GM18507 (cell line): ENCODE measurements around the gene EAPP.
A peak's percentile ranks its signal among the peaks of the same experiment; 100 is the strongest.
"Not testable (repeated sequence)": the region's sequence is repeated elsewhere in the genome, so short reads cannot be mapped to it uniquely, and the experiment has no call there.

Experiments used
- DNase-seq: peaks from one replicate; pipeline ENCODE4 v3.0.0; 2011; ENCODE audit warnings: low read depth; ENCODE audit not compliant: insufficient read length; ENCODE audit errors: extremely low spot score
- FAIRE-seq: peaks from 2 replicates; lab custom pipeline; 2011; peaks lifted over from hg19 to GRCh38; lab: Jason Lieb, UNC

EAPP gene, protein sequence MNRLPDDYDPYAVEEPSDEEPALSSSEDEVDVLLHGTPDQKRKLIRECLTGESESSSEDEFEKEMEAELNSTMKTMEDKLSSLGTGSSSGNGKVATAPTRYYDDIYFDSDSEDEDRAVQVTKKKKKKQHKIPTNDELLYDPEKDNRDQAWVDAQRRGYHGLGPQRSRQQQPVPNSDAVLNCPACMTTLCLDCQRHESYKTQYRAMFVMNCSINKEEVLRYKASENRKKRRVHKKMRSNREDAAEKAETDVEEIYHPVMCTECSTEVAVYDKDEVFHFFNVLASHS

DNA sequence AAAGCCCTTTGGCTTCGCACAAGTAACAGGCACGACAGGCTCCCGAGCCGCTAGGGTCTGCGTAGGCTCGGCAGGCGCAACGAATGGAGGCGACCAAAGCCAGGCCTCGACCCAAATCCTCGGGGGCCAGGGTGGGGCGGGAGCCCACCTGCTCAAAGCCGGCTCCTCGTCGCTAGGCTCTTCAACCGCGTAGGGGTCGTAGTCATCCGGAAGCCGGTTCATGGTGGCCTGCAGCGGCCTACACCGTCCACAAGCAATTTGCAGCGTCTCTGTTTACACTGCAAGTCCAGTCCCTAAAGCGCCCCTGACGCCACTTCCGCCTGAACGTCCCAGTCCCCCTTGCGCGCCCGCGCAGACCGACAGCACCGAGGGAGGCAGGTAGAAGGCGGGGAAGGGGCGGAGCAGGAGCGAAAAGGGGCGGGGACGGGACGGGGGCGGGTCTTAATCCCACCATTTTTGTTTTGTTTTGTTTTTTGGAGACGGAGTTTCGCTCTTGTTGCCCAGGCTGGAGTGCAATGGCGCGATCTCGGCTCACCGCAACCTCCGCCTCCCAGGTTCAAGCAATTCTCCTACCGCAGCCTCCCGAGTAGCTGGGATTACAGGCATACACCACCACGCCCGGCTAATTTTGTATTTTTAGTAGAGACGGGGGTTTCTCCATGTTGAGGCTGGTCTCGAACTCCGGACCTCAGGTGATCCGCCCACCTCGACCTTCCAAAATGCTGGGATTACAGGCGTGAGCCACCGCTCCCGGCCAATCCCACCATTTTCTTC is at the start of gene EAPP:
Gene EAPP (minus strand): TSS at position 295 of the 774 bp plus-strand sequence. CDS start 73 bp downstream, at position 222.
- peak; percentile 94 for DNase-seq
- FAIRE-seq, result peak; percentile 78

DNA sequence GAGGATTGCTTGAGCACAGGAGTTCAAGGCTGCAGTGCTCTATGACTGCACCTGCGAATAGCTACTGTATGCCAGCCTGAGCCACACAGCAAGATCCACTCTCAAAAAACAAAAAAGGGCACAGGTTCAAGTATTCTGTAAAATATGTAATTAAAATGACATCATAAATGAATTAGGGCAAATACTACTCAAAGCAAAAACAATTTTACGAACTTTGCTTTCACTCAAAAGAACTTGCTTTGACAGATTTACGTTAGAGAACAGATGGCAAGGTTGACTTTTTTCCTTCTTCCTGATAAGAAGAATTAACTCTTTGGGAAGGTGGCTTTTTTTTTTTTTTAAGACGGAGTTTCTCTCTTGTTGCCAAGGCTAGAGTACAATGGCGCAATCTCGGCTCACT is 44.0 kb upstream of the EAPP start:
- FAIRE-seq (no peak), DNase-seq (no peak)

DNA sequence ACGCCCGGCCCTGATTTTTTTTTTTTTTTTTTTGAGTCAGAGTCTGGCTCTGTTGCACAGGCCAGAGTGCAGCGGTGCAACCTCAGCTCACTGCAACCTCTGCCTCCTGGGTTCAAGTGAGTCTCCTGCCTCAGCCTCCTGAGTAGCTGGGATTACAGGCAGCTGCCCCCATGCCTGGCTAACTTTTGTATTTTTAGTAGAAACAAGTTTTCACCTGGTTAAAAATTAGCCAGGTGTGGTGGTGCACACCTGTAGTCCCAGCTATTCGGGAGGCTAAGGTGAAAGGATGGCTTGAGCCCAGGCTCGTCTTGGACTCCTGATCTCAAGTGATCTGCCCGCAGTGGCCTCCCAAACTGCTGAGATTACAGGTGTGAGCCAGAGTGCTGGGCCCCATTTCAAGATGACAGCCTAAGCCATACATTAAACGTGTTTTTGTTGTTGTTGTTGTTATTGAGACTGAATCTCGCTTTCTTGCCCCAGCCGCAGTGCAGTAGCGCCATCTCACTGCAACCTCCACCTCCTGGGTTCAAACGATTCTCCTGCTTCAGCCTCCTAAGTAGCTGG is 42.7 kb upstream of the EAPP start:
- no peak for FAIRE-seq
- DNase-seq, result no peak

DNA sequence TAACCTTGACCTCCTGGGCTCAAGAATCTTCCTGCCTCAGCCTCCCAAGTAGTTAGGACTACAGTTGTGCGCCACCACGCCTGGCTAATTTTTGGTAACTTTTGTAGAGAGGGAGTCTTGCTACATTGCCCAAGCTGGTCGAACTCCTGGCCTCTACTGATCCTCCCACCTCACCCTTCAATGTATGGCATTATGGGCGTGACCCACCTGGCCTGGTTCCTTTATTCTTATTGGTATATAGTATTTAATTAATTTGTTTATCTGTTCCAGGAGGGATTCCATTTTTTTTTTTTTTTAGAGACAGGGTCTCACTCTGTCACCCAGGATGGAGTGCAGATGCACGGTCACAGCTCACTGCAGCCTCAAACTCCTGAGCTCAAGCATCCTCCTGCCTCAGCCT is 40.9 kb upstream of the EAPP start:
- FAIRE-seq, result no peak
- no peak for DNase-seq

DNA sequence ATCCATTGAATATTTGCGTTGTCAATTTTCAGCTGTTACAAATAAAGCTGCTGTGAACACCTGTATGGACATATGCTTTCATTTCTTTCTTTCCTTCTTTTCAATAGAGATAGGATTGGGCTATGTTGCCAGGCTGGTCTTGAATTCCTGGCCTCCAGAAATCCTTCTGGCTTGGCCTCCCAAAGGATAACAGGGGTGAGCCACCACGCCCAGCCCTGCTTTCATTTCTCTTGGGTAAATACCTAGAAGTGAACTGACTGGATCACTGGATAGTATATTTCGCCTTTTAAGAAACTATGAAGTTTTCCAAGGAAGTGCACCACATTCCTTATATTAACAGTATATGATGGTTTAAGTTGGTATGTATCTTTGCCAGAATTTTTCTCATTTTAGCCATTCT is 32.3 kb upstream of the EAPP start:
- DNase-seq, result no peak
- no peak for FAIRE-seq

DNA sequence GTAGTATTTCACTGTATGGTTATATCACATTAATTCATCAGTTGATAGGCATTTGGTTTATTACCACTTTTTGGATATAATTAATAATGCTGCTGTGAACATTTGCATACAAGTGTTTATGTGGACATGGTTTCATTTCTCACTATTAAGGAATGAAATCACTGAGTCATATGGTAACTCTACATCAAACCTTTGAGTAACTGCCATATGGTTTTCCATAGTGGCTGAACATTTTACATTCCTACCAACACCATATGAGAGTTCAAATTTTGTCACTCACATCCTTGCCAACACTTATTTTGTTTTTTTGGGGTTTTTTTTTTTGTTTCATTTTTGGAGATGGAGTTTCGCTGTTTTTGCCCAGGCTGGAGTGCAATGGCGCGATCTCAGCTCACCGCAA is 30.2 kb upstream of the EAPP start:
- FAIRE-seq (no peak), DNase-seq (no peak)

DNA sequence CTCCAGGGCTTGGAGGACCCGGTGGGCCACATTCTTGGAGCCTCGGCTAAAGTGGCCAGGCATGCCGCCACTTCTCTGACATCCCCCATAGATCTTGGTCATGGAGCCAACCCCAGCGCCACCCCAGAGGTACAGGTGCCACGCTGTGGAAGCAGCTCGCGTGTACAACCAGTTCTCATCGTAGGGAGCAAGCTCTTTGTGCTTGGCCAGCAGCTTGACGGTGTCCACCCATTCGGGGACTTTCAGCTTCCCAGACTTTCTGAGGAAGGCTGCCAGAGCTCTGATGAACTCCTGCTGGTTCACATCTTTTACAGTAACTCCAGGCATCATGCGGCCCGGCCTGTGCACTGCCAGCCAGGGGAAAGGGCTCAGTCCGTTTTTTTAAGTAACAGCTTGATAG is 29.3 kb upstream of the EAPP start:
- DNase-seq, result no peak
- FAIRE-seq, result no peak

DNA sequence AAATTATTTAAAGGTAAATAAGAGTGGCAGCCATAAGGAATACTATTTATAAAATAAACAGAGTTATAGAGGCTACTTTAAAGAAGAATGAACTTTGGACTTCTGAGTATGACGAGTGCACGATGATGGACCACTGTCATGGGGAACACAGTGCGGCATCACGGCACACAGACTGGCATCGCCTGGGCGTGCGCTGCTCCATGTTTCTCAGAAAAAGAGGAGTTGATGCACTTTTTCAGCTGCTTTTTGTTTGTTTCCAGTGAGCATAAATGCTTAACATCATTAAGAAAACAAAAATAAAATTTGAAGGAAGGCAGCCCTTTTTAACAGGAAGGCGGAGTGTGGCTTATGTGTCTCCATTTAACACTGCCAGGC is 23.3 kb upstream of the EAPP start:
- FAIRE-seq (no peak), DNase-seq (no peak)

DNA sequence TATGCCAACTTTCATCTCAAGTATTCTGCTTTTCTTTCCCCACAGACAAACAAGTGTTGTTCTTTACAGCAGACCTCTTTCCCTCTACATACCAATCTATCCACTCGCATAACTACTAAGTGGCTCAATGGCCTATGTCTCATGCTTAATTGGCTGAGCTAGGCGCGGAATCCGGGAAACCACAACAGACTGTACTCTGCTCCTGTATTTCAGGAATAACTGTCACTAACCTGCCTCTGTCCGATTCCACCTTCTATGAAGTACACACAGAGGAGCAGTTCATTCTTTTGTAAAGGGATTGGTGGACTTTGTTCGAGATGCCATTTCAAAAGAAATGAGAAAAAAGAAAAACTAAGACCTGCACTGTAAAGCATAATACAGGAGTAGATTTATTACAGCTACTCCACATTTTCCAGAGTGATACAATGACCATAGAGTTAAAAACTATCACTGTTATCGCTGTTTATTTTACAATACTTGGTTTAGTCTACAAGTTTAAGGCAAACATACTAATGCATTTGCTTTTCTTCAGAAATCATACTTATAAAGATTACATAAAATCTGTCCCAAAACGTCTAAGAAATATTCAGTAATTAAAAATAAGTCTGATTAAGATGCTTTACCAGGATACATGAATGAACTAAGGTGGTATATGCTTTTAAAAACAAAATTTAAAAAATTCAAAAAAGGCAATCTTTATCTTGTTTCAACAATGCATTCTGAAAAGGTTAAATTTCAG is 22.7 kb upstream of the EAPP start:
- not testable (repeated sequence) for DNase-seq, FAIRE-seq

DNA sequence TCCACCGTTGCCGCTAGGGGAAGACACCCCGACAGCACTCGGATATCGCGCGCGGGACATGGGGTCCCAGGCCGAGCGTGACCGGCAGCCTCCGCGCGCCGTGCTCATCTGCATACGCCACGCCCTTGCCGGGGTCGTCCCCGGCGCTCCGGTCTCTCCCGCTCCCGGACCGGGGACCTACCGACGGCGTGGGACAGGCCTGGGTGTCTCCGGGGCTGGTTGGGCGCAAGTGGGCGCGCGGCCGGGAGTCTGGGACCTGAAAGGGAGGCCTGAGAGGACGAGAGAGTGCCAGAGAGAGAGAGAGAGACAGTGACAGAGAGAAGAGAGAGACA is 17.0 kb upstream of the EAPP start:
- FAIRE-seq, result peak; percentile 58
- not testable (repeated sequence) for DNase-seq

DNA sequence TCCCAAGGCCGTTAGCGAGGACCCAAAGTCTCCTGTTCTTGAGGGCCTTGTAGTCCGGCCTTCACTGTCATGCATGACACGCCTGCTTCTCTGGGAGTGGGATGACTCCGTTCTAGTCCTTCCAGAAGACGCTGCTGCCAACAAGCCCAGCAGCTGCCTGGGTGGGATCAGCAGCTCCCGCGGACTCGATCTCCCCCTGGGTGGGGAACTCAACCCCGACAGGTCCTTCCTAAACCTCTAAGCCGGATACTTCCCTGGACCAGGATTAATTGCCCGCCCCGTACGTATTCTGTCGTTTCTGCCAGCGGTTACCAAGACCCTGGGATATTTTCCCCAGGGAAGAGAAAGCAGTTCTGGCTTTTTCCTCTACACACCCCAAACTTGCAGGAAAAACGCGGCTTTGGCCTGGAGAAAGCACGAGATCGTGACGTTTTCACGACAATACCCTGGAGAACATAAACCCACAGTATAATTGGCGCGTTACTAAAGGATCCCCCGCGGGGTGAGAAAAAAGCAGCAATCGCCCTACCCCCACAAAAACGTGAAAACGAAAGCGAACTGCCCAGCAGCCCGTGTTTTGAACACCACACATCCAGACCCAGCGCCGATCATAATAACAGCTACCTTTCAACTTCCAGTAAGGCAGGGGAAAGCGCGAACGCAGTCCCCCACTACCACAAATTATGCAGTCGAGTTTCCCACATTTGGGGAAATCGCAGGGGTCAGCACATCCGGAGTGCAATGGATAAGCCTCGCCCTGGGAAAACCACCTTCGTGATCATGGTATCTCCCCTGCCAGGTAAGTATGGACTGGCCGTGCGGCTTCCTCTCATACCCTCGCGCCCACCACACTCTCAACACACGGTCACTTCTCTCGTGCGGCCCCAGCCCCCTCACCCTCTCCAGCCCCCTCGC is 16.3 kb upstream of the EAPP start:
- not testable (repeated sequence) for DNase-seq
- FAIRE-seq, result peak; percentile 81

DNA sequence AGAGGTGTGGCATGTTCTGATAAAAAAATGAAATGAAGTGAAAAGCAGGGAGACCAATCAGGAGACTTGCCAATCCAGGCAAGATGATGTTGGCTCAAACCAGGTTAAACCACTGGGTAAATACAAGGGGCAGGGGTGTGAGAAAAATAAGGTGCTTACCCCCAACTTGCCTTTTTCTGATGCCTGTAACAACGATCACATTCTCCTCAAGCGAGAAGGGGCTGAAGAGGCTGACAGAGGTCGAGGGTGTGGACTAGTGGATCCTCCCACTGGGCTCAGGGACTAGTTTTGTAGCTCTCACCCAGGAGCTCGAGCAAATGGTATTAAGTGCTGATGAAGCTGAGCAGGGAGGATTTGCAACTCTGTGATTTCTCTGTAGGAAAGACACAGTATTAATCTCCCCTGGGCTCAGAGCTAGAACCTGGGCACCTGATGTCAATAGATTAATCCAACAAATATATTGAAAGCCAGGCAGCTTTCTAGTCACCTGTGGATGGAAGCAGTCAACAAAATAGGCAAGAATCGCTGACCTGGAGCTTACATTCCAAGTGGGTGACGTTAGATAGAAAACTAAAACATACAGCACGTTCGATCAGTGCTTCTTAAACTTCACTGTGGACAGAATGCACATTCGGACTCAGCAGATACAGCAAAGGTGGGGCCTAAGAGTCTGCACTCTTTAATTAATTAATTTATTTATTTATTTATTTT is 15.2 kb upstream of the EAPP start:
- FAIRE-seq (no peak), DNase-seq (no peak)

DNA sequence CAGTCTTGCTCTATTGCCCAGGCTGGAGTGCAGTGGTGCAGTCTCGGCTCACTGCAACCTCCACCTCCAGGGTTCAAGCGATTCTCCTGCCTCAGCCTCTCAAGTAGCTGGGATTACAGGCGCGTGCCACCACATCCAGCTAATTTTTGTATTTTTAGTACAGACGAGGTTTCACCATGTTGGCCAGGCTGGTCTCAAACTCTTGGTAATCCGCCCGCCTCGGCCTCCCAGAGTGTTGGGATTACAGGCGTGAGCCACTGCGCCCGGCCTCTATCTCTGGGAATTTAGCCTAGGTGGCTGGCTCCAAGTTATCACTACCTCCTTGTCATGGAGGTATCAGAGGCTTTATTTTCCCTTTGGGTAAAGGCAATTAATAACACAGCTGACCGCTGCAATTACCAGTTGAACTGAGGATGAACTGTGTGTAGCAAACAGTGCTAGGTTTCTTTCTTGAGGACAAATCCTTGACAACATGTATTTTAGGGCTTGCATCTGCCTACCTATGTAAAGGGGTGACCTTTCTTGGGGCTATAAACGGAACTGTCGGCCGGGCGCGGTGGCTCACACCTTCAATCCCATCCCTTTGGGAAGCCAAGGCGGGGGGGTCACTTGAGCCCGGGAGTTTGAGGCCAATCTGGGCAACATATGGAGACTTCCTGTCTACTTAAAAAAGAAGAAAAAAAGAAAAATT is 9.9 kb upstream of the EAPP start:
- not testable (repeated sequence) for DNase-seq, FAIRE-seq

DNA sequence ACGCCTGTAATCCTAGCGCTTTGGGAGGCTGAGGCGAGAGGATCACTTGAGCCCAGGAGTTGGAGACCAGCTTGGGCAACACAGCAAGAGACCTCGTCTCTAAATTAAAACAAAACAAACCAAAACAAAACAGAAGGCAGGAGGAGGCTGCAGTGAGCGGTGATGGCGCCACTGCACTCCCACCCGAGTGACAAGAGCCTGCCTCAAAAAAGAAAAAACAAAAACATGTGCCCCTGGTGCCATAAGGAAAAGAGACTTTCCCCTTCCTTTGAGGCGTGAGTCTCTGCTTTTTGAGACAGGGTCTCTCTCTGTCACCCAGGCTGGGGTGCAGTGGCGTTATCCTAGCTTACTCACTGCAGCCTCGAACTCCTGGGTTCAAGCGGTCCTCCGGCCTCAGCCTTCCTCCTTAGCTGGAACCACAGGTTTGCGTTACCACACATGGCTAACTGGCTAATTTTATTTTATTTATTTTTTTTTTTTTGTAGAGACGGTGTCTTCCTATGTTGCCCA is 9.0 kb upstream of the EAPP start:
- DNase-seq (no peak), FAIRE-seq (no peak)

DNA sequence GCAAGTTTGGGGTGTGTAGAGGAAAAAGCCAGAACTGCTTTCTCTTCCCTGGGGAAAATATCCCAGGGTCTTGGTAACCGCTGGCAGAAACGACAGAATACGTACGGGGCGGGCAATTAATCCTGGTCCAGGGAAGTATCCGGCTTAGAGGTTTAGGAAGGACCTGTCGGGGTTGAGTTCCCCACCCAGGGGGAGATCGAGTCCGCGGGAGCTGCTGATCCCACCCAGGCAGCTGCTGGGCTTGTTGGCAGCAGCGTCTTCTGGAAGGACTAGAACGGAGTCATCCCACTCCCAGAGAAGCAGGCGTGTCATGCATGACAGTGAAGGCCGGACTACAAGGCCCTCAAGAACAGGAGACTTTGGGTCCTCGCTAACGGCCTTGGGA is 7.6 kb upstream of the EAPP start:
- not testable (repeated sequence) for FAIRE-seq, DNase-seq

DNA sequence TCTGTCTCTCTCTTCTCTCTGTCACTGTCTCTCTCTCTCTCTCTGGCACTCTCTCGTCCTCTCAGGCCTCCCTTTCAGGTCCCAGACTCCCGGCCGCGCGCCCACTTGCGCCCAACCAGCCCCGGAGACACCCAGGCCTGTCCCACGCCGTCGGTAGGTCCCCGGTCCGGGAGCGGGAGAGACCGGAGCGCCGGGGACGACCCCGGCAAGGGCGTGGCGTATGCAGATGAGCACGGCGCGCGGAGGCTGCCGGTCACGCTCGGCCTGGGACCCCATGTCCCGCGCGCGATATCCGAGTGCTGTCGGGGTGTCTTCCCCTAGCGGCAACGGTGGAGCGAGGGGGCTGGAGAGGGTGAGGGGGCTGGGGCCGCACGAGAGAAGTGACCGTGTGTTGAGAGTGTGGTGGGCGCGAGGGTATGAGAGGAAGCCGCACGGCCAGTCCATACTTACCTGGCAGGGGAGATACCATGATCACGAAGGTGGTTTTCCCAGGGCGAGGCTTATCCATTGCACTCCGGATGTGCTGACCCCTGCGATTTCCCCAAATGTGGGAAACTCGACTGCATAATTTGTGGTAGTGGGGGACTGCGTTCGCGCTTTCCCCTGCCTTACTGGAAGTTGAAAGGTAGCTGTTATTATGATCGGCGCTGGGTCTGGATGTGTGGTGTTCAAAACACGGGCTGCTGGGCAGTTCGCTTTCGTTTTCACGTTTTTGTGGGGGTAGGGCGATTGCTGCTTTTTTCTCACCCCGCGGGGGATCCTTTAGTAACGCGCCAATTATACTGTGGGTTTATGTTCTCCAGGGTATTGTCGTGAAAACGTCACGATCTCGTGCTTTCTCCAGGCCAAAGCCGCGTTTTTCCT is 7.0 kb upstream of the EAPP start:
- DNase-seq, result not testable (repeated sequence)
- peak; percentile 93 for FAIRE-seq
